Measurements from ENCODE around the gene P4HB.

GRCh38 chr17:81815646-81815986 lies 44.7 kb downstream of the P4HB start:
- TF ChIP-seq, protein P1, sequence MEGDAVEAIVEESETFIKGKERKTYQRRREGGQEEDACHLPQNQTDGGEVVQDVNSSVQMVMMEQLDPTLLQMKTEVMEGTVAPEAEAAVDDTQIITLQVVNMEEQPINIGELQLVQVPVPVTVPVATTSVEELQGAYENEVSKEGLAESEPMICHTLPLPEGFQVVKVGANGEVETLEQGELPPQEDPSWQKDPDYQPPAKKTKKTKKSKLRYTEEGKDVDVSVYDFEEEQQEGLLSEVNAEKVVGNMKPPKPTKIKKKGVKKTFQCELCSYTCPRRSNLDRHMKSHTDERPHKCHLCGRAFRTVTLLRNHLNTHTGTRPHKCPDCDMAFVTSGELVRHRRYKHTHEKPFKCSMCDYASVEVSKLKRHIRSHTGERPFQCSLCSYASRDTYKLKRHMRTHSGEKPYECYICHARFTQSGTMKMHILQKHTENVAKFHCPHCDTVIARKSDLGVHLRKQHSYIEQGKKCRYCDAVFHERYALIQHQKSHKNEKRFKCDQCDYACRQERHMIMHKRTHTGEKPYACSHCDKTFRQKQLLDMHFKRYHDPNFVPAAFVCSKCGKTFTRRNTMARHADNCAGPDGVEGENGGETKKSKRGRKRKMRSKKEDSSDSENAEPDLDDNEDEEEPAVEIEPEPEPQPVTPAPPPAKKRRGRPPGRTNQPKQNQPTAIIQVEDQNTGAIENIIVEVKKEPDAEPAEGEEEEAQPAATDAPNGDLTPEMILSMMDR (conservative IDR thresholded peaks at IDR 0.05; ENCODE audit: low read depth in 2 of 2): no peak
- TF ChIP-seq CREB1 (CRISPR knock-in tag; IDR thresholded peaks at IDR 0.05; ENCODE audit: low read depth) (no peak), POLR2AphosphoS5 (IDR thresholded peaks at IDR 0.05; ENCODE audit: low read depth) (no peak), NANOG (IDR thresholded peaks at IDR 0.05; ENCODE audit: borderline replicate concordance) (no peak), ZNF114 (CRISPR knock-in tag; IDR thresholded peaks at IDR 0.05) (no peak), EZH2 (IDR thresholded peaks at IDR 0.05; ENCODE audit: low read depth, unreplicated experiment) (no peak), JUNB (IDR thresholded peaks at IDR 0.05; ENCODE audit: unreplicated experiment) (no peak), ZNF331 (CRISPR knock-in tag; IDR thresholded peaks at IDR 0.05; ENCODE audit: low read depth) (no peak), EZH2phosphoT487 (IDR thresholded peaks at IDR 0.05; ENCODE audit: unreplicated experiment) (no peak)
- TF ChIP-seq, protein P2, sequence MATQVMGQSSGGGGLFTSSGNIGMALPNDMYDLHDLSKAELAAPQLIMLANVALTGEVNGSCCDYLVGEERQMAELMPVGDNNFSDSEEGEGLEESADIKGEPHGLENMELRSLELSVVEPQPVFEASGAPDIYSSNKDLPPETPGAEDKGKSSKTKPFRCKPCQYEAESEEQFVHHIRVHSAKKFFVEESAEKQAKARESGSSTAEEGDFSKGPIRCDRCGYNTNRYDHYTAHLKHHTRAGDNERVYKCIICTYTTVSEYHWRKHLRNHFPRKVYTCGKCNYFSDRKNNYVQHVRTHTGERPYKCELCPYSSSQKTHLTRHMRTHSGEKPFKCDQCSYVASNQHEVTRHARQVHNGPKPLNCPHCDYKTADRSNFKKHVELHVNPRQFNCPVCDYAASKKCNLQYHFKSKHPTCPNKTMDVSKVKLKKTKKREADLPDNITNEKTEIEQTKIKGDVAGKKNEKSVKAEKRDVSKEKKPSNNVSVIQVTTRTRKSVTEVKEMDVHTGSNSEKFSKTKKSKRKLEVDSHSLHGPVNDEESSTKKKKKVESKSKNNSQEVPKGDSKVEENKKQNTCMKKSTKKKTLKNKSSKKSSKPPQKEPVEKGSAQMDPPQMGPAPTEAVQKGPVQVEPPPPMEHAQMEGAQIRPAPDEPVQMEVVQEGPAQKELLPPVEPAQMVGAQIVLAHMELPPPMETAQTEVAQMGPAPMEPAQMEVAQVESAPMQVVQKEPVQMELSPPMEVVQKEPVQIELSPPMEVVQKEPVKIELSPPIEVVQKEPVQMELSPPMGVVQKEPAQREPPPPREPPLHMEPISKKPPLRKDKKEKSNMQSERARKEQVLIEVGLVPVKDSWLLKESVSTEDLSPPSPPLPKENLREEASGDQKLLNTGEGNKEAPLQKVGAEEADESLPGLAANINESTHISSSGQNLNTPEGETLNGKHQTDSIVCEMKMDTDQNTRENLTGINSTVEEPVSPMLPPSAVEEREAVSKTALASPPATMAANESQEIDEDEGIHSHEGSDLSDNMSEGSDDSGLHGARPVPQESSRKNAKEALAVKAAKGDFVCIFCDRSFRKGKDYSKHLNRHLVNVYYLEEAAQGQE (IDR thresholded peaks at IDR 0.05; ENCODE audit: unreplicated experiment): no peak

All from GM23338 (cell line).